Right lobe of liver (tissue), 6 donors: Measurements from ENCODE around the gene ALPP. TPM values are rescaled to one million over a fixed set of nuclear protein-coding genes. Genes with fewer than 3 reads are reported as not detected.
"Not testable (repeated sequence)": the region's sequence is repeated elsewhere in the genome, so short reads cannot be mapped to it uniquely, and the experiment has no call there.

Experiments used
- ATAC-seq, 4 donors: fragments of 200-7000 bp; cut with Tn5 transposase; one replicate each; pipeline ENCODE4 v1.9.1; 2020; ENCODE audit warnings: mild to moderate bottlenecking in 4 of 4, moderate library complexity in 4 of 4
- DNase-seq, 3 donors: peaks; one replicate each; pipeline ENCODE4 v3.0.0-alpha.2; 2020
- H3K27ac ChIP-seq, 3 donors: fragments of 200-600 bp; one replicate each; pipeline ENCODE4 v1.8.0; 2022
- H3K27me3 ChIP-seq, 2 donors: fragments of 200-600 bp; one replicate each; pipeline ENCODE4 v1.8.0; 2022
- H3K36me3 ChIP-seq, 4 donors: fragments of 200-600 bp; sonication (generic) in 1 of 4; one replicate each; pipeline versions ENCODE4 v1.5.1 to v1.8.0; 2017 to 2022; ENCODE audit warnings: control low read depth in 1 of 4
- H3K4me1 ChIP-seq, 4 donors: fragments of 200-600 bp; sonication (generic) in 1 of 4; one replicate each; pipeline versions ENCODE4 v1.5.1 to v1.8.0; 2017 to 2022; ENCODE audit warnings: control low read depth in 1 of 4
- H3K4me3 ChIP-seq, 3 donors: fragments of 200-600 bp; one replicate each; pipeline ENCODE4 v1.8.0; 2022
- H3K9me3 ChIP-seq, 4 donors: fragments of 200-600 bp; sonication (generic) in 1 of 4; one replicate each; pipeline versions ENCODE4 v1.5.1 to v1.8.0; 2017 to 2022; ENCODE audit warnings: control low read depth in 1 of 4
- POLR2A ChIP-seq: fragments of 450-650 bp; IDR thresholded peaks from one replicate; pipeline ENCODE4 v1.6.1; 2017; ENCODE audit warnings: antibody characterized with exemption, mild to moderate bottlenecking
- WGBS: methylation state at CpG from one replicate; pipeline ENCODE4 v1.1.6; 2018; ENCODE audit warnings: low coverage, low lambda C conversion rate; ENCODE audit not compliant: insufficient coverage; ENCODE audit errors: missing lambda C conversion rate; 5-methylcytosine and 5-hydroxymethylcytosine counted together
- intact Hi-C, 2 donors: fragments of 100-400 bp; cut with DNase I; formaldehyde crosslinking; loops; one replicate each; pipeline versions ENCODE4 v1.11.2 to v1.14.1; 2022
- total RNA-seq, 6 experiments: library from RNA; depleted of rRNA in 2 of 6; stranded (reverse); fragments of >200 nt in 2 of 6; fragmentation: NEBNext Ultra II Directional in 3 of 6; extraction: Animal tissue kit (Norgen Biotek cat#: 25700) in 3 of 6; gene quantifications; one replicate each; pipeline versions ENCODE4 v1.1.0 to v1.2.4, GENCODE V29; 2016 to 2023
- TF ChIP-seq, protein P1 (sequence below), 4 donors: fragments of 200-600 bp in 3 of 4; fragments of 450-650 bp in 1 of 4; IDR thresholded peaks; one replicate each; pipeline versions ENCODE4 v1.5.1 to v1.8.0; 2016 to 2022; ENCODE audit warnings: antibody characterized with exemption in 4 of 4, mild to moderate bottlenecking in 2 of 4
- donor health status: DM: no; HTN: yes; CAD: no.
- donor health status: DM: no; HTN: no; CAD: no.
- donor health status: DM: no; HTN: no; CAD: no.
- donor health status: DM: no; HTN: yes; CAD: no.
- donor health status: DM: no; HTN: yes; CAD: no.

ALPP gene
- total RNA-seq, 6 experiments from 2014 or later, result not detected

DNA sequence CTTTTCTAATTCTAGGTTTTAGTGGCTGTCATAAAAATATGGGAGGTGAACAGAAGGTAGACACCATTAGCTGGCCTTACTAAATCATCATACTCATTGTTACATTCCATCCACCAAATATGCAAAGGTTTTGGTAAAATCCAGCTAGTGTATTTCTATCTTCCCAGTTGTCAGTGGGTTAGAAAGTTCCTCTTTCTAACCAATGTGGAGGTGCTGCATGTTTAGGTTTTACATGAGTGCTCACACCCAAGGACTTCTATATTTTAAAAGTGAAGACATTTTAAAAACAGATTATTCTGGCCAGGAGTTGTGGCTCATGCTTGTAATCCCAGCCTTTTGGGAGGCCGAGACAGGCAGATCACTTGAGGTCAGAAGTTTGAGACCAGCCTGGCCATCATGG lies 5.9 kb downstream of the ALPP start:
- H3K9me3 ChIP-seq, result no peaks in the 10 kb centered on the region
- no peak for DNase-seq
- no peak for ATAC-seq
- no peak overlapping the region for H3K27ac ChIP-seq
- no peak for TF ChIP-seq POLR2A
- TF ChIP-seq, protein P1, sequence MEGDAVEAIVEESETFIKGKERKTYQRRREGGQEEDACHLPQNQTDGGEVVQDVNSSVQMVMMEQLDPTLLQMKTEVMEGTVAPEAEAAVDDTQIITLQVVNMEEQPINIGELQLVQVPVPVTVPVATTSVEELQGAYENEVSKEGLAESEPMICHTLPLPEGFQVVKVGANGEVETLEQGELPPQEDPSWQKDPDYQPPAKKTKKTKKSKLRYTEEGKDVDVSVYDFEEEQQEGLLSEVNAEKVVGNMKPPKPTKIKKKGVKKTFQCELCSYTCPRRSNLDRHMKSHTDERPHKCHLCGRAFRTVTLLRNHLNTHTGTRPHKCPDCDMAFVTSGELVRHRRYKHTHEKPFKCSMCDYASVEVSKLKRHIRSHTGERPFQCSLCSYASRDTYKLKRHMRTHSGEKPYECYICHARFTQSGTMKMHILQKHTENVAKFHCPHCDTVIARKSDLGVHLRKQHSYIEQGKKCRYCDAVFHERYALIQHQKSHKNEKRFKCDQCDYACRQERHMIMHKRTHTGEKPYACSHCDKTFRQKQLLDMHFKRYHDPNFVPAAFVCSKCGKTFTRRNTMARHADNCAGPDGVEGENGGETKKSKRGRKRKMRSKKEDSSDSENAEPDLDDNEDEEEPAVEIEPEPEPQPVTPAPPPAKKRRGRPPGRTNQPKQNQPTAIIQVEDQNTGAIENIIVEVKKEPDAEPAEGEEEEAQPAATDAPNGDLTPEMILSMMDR (IDR thresholded peaks at IDR 0.05), result no peak
- peaks cover 0 to 16% of the 10 kb centered on the region in 2 donors for H3K27me3 ChIP-seq
- H3K4me3 ChIP-seq, result no peak overlapping the region
- WGBS, result 89% methylated on average over 1 of the region's 1 CpG
- intact Hi-C loops, result no loop called here
- H3K36me3 ChIP-seq, result no peaks in the 10 kb centered on the region
- H3K4me1 ChIP-seq, result no peaks in the 10 kb centered on the region

DNA sequence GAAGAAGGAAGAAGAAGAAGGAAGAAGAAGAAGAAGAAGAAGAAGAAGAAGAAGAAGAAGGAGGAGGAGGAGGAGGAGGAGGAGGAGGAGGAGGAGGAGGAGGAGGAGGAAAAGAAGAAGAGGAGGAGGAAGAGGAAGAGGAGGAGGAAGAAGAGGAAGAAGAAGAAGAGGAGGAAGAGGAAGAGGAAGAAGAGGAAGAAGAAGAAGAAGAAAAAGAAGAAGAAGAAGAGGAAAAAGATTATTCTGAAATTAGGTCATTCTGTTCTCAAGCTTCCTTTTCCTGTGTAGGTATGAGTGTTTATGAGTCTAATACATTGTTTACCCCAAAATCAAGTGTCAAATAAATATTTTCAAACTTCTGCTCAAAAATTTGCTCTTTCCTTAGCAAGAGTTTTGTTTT lies 6.5 kb downstream of the ALPP start:
- H3K4me3 ChIP-seq, H3K4me1 ChIP-seq, H3K9me3 ChIP-seq, ATAC-seq, H3K27ac ChIP-seq, intact Hi-C loops, DNase-seq, H3K36me3 ChIP-seq: not testable (repeated sequence)
- peaks cover 0 to 16% of the 10 kb centered on the region in 2 donors for H3K27me3 ChIP-seq

- H3K9me3 ChIP-seq, result no peaks in the 10 kb centered on the region
- intact Hi-C loops, result no loop called here
- TF ChIP-seq POLR2A, result no peak
- TF ChIP-seq, protein P1 (IDR thresholded peaks at IDR 0.05), result no peak
- no peak for DNase-seq
- WGBS, result 14% methylated on average over 24 of the region's 24 CpGs
- H3K27ac ChIP-seq, result no peak overlapping the region
- no peak overlapping the region for H3K4me3 ChIP-seq
- no peaks in the 10 kb centered on the region for H3K4me1 ChIP-seq
- H3K27me3 ChIP-seq, result peaks cover 0 to 16% of the 10 kb centered on the region in 2 donors
- no peaks in the 10 kb centered on the region for H3K36me3 ChIP-seq
- ATAC-seq, result no peak
Measured at GRCh38 chr2:232385660-232386489, 7.3 kb downstream of the ALPP start.

DNA sequence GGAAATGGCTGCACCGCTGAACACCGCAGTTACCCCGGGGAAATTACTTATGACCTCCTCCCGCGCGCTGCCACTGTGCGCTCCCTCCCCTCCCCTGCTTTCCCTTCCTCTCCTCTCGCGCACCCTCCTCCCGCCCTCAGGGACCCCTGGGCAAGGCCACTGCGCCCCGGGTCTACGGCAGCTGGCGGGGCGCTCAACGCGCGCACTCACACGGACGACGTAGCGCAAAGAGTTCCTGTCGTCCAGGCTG lies 7.9 kb downstream of the ALPP start:
- H3K4me3 ChIP-seq, result no peak overlapping the region
- no peak for DNase-seq
- ATAC-seq, result no peak
- WGBS, result 3% methylated on average over 10 of the region's 23 CpGs
- TF ChIP-seq POLR2A, result no peak
- TF ChIP-seq, protein P1 (IDR thresholded peaks at IDR 0.05), result no peak
- no peaks in the 10 kb centered on the region for H3K9me3 ChIP-seq
- H3K27me3 ChIP-seq, result peaks cover 0 to 16% of the 10 kb centered on the region in 2 donors
- no peaks in the 10 kb centered on the region for H3K4me1 ChIP-seq
- H3K36me3 ChIP-seq, result no peaks in the 10 kb centered on the region
- intact Hi-C loops, result no loop called here
- no peak overlapping the region for H3K27ac ChIP-seq

- TF ChIP-seq, protein P1 (IDR thresholded peaks at IDR 0.05), result no peak
- no peak for TF ChIP-seq POLR2A
- DNase-seq (peak in 1 of 3 donors; percentile 48), ATAC-seq (no peak)
- H3K27ac ChIP-seq, result no peak overlapping the region
- H3K36me3 ChIP-seq, result no peaks in the 10 kb centered on the region
- no peaks in the 10 kb centered on the region for H3K9me3 ChIP-seq
- H3K4me1 ChIP-seq, result no peaks in the 10 kb centered on the region
- peaks cover 0 to 16% of the 10 kb centered on the region in 2 donors for H3K27me3 ChIP-seq
- WGBS, result 33% methylated on average over 8 of the region's 75 CpGs
- intact Hi-C loops, result no loop called here
- no peak overlapping the region for H3K4me3 ChIP-seq
Measured at GRCh38 chr2:232386740-232387450, 8.3 kb downstream of the ALPP start.
